Measurements from ENCODE around the gene CHMP1B.

- TF ChIP-seq CTCF (conservative IDR thresholded peaks at IDR 0.05) (no peak), ZFX (IDR thresholded peaks at IDR 0.05) (no peak)
These were observed 43.0 kb upstream of the CHMP1B start for GRCh38 chr18:11808001-11808855.
